GM19467 (cell line): ENCODE measurements around the gene TMOD1.

Source experiments
- ATAC-seq: cut with Tn5 transposase; IDR thresholded peaks from one replicate; pipeline ENCODE4 v1.9.1; 2021; ENCODE audit warnings: mild to moderate bottlenecking, moderate library complexity; ENCODE audit not compliant: unreplicated experiment

TMOD1 gene

DNA sequence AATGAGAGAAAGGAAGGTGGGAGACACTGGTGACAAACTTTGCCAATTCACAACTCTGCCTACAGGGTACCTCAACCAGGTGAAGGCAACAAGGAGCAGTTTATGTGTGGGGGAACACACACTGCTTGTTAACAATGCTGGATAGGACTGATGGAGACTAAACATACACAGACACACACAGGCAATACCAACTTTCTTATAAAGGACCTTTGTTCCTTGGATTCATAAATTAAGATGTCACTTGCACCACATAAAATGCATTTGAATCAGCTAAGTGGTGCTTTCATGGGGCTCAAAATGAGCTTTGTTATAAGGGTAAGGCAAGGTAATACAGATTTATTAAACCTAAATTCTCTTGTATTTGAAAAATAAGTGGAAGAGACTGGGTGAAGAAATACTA lies 127.7 kb downstream of the TMOD1 start:
- no peak for ATAC-seq

DNA sequence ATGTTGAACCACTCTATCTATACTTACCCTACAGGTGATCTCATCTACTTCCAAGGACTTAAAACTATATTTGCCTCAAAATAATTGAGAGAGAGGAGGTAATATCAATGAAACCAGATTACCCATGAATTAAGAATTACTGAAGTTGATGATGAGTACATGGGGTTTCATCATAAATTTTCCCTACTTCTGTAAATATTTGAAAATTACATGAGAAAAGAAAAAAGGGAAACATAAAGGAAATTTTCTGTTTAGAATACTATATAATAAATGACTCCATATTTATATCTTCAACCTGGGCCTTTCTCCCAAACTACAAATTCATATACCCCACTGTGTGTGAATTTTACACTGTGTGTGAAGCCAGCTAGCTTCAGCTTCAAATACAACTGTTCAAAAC lies 129.1 kb downstream of the TMOD1 start:
- ATAC-seq = no peak

DNA sequence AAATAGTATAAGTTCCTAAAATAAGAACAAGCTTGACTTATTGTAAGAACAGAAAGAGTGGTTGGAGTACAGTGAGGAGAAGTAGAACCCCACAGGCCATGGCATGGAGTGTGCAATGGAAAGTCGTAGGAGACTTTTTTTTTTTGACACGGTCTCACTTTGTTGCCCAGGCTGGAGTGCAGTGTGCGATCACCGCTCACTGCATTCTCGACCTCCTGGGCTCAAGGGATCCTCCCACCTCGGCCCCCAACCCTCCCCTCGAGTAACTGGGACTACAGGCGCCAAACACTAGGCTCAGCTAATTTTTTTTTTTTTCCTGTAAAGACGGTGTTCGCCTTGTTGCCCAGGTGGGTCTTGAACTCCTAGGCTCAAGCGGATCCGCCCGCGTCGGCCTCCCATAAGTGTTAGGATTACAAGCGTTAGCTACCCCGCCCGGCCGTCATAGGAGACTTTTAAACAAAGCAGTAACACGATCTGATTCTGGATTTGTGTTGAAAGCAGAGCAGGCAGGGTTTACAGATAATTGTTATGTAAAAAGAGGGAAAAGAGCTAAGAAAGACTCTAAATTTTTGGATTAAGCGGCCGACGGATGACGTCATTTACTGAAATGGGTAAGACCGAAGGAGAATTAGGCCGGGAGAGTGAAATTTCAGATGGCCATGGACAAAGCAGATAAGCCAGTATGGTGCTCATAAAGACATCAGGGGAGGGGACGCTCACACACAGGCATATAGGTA lies 130.9 kb downstream of the TMOD1 start:
- ATAC-seq = peak; percentile 9

DNA sequence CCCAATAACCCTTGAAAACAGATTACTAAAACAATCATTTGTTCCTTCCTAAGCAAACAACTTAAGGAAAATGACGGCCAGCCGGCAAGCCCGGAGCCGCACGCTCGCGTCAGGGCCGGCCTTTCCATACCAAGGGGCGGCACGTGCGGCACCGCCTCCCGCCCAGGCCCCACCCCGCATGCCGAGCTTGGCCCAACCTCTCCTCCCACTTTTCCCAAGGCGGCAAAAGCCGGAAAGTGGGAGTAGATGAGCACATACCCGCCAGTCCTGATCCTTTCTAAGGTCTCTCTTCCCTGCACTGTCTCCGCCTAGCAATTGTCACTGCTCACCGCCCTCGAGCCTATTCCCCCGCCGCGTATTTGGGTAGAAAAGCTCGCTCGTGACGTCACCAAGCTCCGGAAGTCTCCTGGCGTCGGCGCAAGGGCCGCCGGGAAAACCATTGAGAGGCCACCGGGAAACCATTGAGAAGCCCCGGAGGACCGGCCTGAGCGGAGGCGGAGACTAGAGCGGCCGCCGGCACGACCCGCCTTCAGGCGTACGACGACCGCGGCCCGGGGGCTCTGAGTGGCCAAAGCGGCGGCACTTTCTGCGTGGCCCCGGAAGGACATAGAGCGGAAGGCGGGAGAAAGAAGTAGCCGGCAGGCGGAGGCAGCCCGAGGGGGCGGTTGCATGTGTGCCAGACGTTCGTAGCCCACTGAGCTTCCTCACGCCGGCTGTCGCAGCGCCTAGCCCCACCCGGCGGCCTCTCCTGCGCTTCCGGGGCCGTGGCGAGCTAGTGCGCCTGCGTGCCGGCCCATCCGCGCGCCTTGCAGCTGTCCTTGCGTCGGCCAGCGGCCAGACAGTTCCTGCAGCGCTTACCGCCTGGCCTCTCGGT lies 131.8 kb downstream of the TMOD1 start, which contains the start of the genes NCBP1 and TSTD2:
Gene NCBP1 (plus strand): TSS at position 837 of the 874 bp plus-strand sequence. CDS start 61 bp downstream, outside the sequence.
Gene TSTD2 (minus strand): TSS at position 384 of the 874 bp plus-strand sequence. CDS start 5,806 bp downstream, outside the sequence.
- peak; percentile 89 for ATAC-seq

DNA sequence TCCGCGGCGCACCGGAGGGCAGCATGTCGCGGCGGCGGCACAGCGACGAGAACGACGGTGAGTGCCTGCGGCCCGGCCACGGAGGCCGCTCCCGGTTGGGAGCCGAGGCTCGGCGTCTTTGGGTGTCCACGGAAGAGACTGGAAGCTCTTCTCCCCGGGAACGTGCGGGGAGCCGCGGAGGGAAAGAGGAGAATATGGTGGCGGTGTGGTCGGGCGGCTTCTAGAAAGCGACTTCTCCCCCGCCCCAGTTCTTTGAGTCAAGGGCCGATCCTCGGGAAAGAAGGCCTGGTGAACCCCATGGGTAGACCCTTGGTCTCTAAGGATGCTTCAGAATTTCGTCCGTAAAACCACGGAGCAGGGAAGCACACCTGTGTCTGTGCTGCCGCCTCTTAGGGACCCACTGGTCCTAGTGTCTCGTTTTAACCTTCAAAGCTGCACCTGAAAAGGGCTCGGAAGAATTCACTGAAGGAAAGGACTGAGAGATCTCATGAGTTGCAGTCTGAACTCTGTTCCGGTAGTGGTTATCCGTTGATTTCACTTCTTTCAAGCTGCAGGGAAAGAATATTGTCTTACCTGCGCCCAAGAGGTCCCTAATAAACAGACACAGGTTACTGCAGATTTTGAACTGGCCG lies 132.5 kb downstream of the TMOD1 start:
- ATAC-seq = no peak

DNA sequence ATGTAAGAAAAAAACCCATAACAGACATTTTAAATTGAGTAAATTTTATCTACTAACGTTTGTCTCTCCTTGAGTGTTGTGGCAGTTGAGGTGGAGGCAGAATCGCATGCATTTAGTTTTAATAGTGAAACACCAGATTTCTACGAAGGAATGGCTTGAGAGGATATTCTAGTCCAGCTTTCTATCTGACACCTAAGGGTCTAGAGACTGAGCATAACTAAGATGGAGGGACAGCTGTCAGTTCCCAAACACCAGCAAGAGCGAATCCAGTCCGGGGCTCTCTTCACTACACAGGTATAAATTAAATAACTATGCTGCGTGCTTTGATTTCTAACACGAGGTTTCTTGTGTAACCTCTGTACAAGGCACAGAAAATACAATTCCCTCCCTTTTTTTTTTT lies 133.6 kb downstream of the TMOD1 start:
- no peak for ATAC-seq

DNA sequence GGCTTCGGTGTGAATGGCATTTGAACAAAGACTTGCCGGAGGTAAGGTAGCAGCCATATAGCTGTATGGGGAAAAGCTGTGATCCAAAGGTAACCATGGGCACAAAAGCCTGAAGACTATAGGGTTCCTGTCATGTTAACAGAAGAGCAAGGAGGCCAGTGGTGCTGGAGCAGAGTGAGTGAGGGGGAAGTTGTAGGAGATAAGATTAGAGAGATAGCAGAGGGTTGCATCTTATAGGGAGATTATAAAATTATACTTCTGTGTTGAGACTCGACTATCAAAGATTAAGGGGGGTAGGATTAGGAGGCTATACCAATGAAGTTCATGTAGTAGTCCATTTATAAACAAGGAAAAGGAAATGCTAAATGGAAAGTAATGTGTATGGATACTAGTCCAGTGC lies 135.4 kb downstream of the TMOD1 start:
- no peak for ATAC-seq

DNA sequence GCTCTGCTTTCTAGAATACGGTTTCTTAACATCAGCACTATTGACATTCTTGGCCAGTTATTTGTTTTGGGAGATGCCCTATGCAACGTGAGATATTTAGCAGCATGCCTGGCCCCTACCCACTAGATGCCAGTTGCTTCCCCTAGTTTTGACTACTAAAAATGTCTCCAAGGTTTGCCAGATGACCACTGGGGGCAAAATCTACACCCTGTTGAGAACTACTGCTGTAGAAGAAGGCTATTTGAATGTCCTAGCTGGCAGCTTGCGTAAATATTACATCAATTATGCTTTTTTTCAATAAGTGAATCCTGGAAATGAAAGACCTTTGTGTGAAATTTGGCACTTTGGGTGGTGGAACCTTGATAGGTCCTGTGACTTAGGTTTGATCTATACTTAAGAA lies 137.2 kb downstream of the TMOD1 start:
- no peak for ATAC-seq

DNA sequence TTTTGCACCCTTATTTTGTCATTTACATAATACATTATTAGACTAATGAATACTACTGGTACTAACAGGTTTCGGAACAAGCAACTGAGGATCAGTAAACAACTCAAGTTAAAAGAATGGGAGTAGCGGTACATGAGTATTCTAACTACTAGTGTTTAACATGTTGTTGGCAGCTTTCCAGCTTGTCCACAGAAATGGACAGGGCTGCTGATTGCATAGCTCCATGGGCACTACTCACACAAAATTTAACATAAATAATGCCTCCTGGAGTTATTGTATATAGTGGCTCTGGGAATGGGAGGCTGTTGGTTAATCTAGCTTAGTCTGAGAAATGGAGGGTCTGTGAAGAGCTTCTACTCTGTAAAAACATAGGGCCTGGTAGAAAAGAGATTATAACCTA lies 138.9 kb downstream of the TMOD1 start:
- no peak for ATAC-seq

DNA sequence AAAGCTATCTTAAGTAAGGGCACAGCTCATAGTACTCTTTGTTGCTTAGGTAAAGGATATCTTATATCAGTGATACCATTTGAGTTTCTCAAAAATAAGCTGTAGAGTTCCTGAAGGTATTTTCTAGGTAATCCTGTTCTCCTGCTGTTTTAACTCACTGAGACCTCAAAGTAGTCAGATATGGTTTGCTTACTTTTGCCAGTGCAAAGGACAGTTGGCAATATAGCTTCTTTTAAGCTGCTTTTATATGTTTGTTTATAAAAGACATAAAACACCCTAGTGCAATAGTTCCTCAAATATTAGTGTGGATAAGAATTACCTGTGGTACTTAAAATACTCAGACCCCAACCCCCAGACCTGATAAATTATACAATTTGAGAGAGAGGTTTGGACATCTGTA lies 144.3 kb downstream of the TMOD1 start:
- ATAC-seq = no peak

DNA sequence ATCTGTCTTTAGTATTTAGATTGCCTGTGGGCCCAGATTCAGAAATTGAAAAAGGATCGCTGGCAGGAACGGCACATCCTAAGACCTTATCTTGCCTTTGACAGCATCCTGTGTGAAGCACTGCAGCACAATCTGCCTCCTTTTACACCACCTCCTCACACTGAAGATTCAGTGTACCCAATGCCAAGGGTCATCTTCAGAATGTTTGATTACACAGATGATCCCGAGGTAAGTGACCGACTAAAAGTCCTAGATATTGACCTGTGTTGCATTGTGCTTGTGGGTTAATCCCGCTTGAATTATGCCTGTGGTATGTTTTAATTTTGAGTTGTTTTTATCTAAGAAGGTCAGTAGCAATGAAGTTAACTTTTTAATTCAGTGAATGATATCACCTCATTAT lies 146.5 kb downstream of the TMOD1 start:
- ATAC-seq = no peak
